H1 (cell line): ENCODE measurements around the gene ALDH7A1.

Experiments
- BACH1 ChIP-seq: IDR thresholded peaks from 2 replicates; pipeline ENCODE4 v1.6.1; 2012; ENCODE audit warnings: low read length, improper control_type of control experiment
- BRCA1 ChIP-seq: IDR thresholded peaks from 2 replicates; pipeline ENCODE4 v1.6.1; 2012; ENCODE audit warnings: low read depth, low read length, improper control_type of control experiment
- CEBPB ChIP-seq: IDR thresholded peaks from 2 replicates; pipeline ENCODE4 v1.6.1; 2012; ENCODE audit warnings: low read depth, low read length
- CHD1 ChIP-seq: IDR thresholded peaks from 2 replicates; pipeline ENCODE4 v1.6.1; 2012; ENCODE audit warnings: low read depth, low read length, improper control_type of control experiment
- CTCF ChIP-seq, 3 experiments: IDR thresholded peaks; 1 replicate in 2 of 3; 2 replicates in 1 of 3; pipeline versions ENCODE4 v1.5.1 to v1.6.1; 2011; ENCODE audit warnings: low read length in 3 of 3, mild to moderate bottlenecking in 3 of 3, inconsistent platforms in 2 of 3, low read depth in 1 of 3, moderate library complexity in 1 of 3; ENCODE audit not compliant: insufficient read depth in 1 of 3; ENCODE audit errors: control extremely low read depth in 1 of 3
- EZH2 ChIP-seq: fragments of 200-600 bp; sonication (generic); IDR thresholded peaks from 2 replicates; pipeline ENCODE4 v1.7.1; 2012; ENCODE audit warnings: low read depth, mild to moderate bottlenecking, moderate library complexity, low read length, inconsistent platforms; ENCODE audit not compliant: severe bottlenecking
- HDAC2 ChIP-seq, 2 experiments: fragments of 300-600 bp in 1 of 2; sonication (generic) in 1 of 2; IDR thresholded peaks; 2 replicates each; pipeline ENCODE4 v1.6.1; 2011 to 2012; ENCODE audit warnings: low read depth in 2 of 2, low read length in 2 of 2, mild to moderate bottlenecking in 2 of 2, moderate library complexity in 2 of 2, borderline replicate concordance in 1 of 2, inconsistent platforms in 1 of 2
- JUN ChIP-seq: IDR thresholded peaks from 2 replicates; pipeline ENCODE4 v1.6.1; 2011; ENCODE audit warnings: low read depth, mild to moderate bottlenecking, improper control_type of control experiment, low read length
- JUND ChIP-seq: IDR thresholded peaks from 2 replicates; pipeline ENCODE4 v1.6.1; 2011; ENCODE audit warnings: mild to moderate bottlenecking, improper control_type of control experiment, low read length
- KDM1A ChIP-seq: fragments of 200-600, 300-600 bp; sonication (generic); IDR thresholded peaks from 2 replicates; pipeline ENCODE4 v1.7.1; 2016; ENCODE audit warnings: mild to moderate bottlenecking, low read length, borderline replicate concordance
- POLR2A ChIP-seq, 2 experiments: IDR thresholded peaks; 1 replicate in 1 of 2; 2 replicates in 1 of 2; pipeline ENCODE4 v1.6.1; 2011; ENCODE audit warnings: low read depth in 2 of 2, low read length in 2 of 2, mild to moderate bottlenecking in 2 of 2; ENCODE audit errors: control extremely low read depth in 1 of 2
- POLR2AphosphoS5 ChIP-seq: IDR thresholded peaks from 2 replicates; pipeline ENCODE4 v1.6.1; 2011; ENCODE audit warnings: low read depth, low read length
- RAD21 ChIP-seq, 2 experiments: IDR thresholded peaks in 1 of 2; conservative IDR thresholded peaks in 1 of 2; 2 replicates each; pipeline ENCODE4 v1.6.1; 2011; ENCODE audit warnings: low read depth in 2 of 2, low read length in 2 of 2, improper control_type of control experiment in 1 of 2, inconsistent platforms in 1 of 2, mild to moderate bottlenecking in 1 of 2, moderate library complexity in 1 of 2
- SP4 ChIP-seq: IDR thresholded peaks from 2 replicates; pipeline ENCODE4 v1.6.1; 2012; ENCODE audit warnings: low read length, inconsistent platforms

GRCh38 chr5:126624534-126624933 is 29.5 kb upstream of the ALDH7A1 start:
- TF ChIP-seq BRCA1: no peak
- TF ChIP-seq CTCF (IDR thresholded peaks at IDR 0.05; ENCODE audit: control extremely low read depth in 1 of 3, insufficient read depth in 1 of 3, low read depth in 1 of 3, low read length in 3 of 3): no peak
- no peak for TF ChIP-seq HDAC2 (IDR thresholded peaks at IDR 0.05; ENCODE audit: borderline replicate concordance in 1 of 2, low read depth in 2 of 2, low read length in 2 of 2)
- TF ChIP-seq CEBPB: no peak
- TF ChIP-seq JUND: no peak
- TF ChIP-seq KDM1A: no peak
- no peak for TF ChIP-seq JUN
- no peak for TF ChIP-seq SP4
- TF ChIP-seq CHD1: no peak
- TF ChIP-seq POLR2A (IDR thresholded peaks at IDR 0.05; ENCODE audit: control extremely low read depth in 1 of 2, low read depth in 2 of 2, low read length in 2 of 2): no peak
- TF ChIP-seq POLR2AphosphoS5: no peak
- no peak for TF ChIP-seq BACH1
- no peak for TF ChIP-seq EZH2
- TF ChIP-seq RAD21 (IDR thresholded peaks at IDR 0.05 in 1 of 2, conservative IDR thresholded peaks at IDR 0.05 in 1 of 2; ENCODE audit: low read depth in 2 of 2, low read length in 2 of 2): no peak
